ENCODE data around the gene BCAM.
"Not testable (repeated sequence)": the region's sequence is repeated elsewhere in the genome, so short reads cannot be mapped to it uniquely, and the experiment has no call there.

BCAM gene, protein sequence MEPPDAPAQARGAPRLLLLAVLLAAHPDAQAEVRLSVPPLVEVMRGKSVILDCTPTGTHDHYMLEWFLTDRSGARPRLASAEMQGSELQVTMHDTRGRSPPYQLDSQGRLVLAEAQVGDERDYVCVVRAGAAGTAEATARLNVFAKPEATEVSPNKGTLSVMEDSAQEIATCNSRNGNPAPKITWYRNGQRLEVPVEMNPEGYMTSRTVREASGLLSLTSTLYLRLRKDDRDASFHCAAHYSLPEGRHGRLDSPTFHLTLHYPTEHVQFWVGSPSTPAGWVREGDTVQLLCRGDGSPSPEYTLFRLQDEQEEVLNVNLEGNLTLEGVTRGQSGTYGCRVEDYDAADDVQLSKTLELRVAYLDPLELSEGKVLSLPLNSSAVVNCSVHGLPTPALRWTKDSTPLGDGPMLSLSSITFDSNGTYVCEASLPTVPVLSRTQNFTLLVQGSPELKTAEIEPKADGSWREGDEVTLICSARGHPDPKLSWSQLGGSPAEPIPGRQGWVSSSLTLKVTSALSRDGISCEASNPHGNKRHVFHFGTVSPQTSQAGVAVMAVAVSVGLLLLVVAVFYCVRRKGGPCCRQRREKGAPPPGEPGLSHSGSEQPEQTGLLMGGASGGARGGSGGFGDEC

DNA sequence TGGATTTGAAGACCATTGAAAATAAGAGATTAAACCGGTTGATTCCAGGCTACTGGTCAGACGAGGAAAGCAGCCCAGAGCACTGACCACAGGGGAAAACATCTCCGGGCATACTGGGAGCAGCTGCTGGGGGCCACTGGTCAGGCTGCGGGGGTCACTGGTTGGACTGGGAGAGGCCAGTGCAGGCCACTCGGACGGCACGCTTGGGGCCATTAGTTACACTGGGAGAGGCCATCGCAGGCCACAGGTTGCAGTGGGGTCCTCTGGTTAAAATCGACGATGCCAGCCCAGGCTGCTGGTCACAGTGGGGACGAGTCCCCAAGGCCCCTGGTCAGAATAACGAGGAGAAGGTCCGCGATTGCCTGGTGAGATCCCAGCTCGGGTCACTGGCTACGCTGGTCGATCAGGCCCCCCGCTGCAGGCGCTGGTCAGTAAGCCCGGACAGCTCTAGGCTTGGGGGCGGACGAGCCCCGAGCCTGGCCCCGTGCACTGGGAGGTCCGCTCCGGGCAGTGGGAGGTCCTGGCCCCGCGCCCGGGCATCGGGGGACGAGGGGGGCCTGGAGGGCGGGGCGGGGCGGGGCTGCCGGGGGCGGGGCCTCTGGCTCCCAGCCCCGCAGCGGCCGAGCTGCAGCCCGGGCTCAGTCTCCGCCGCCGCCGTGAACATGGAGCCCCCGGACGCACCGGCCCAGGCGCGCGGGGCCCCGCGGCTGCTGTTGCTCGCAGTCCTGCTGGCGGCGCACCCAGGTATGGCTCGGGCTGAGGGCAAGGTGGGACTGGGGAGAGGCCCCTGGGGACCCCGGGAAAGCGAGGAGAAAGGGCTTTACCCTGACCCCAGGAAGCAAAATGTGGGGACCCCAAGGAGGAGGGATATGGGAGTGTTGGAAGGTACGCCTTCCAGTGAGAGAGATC is at the start of gene BCAM:
TSS of gene BCAM (plus strand) at position 641 of the 909 bp plus-strand sequence. CDS start at position 663, 22 bp downstream.
- DNase-seq = no peak

DNA sequence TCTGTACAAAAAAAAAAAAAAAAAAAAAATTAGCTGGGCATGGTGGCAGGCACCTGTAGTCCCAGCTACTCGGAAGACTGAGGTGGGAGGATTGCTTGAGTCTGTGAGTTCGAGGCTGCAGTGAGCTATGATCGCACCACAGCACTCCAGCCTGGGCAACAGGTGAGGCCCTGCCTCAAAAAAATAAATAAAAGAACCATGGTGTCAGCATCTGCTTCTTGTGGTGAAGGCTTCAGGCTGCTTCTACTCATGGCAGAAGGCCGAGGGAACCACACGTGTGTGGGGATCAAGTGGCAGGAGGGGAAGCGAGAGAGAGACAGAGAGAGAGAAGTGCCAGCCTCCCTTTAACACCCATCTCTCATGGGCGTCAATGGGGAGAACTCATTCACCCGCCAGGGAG is 46.9 kb upstream of the BCAM start:
- DNase-seq = no peak

DNA sequence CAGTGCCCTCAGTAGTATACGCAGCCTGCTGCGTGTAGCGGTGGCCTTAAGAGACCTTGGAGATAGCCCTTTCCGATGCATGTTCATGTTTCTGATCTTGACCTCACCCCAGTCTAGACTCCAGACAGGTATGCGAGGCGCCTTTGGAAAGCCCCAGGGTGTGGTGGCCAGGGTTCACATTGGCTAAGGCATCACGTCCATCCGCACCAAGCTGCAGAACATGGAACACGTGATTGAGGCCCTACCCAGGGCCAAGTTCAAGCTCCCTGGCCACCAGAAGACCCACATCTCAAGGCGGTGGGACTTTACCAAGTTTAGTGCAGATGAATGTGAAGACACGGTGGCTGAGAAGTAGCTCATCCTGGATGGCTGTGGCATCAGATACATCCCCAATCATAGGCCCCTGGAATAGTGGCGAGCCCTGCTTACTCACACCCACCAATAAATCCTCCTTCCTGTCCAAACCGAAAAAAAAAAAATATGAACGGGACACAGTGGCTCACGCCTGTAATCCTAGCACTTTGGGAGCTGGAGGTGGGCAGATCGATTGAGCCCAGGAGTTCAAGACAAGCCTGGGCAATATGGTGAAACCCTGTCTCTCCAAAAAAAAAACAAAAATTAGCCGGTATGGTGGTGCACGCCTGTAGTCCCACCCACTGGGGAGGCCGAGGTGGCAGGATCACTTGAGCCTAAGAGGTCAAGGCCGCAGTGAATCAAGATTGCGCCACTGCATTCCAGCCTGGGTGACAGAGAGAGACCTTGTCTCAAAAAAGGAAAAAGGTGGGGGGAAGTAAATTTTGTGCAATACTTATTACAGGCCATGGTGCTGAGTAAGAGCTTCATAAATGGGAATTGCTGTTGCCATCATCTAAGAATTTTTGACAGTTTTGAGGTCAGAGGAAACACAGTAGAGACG is 43.6 kb upstream of the BCAM start:
- no peak for DNase-seq

DNA sequence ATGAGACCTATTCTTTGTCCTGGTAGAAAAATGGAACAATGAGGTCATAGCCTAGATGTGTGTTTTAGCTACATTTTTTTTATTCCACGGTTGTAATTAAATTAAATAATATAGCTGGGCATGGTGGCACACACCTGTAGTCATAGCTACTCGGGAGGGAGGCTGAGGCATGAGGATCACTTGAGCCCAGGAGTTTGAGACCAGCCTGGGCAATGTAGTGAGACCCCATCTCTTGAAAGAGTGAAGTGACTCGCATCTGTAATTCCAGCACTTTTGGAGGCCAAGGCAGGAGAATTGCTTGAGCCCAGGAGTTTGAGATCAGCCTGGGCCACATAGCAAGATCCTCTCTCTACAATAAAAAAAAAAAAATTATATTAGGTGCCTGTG is 43.0 kb upstream of the BCAM start:
- no peak for DNase-seq

DNA sequence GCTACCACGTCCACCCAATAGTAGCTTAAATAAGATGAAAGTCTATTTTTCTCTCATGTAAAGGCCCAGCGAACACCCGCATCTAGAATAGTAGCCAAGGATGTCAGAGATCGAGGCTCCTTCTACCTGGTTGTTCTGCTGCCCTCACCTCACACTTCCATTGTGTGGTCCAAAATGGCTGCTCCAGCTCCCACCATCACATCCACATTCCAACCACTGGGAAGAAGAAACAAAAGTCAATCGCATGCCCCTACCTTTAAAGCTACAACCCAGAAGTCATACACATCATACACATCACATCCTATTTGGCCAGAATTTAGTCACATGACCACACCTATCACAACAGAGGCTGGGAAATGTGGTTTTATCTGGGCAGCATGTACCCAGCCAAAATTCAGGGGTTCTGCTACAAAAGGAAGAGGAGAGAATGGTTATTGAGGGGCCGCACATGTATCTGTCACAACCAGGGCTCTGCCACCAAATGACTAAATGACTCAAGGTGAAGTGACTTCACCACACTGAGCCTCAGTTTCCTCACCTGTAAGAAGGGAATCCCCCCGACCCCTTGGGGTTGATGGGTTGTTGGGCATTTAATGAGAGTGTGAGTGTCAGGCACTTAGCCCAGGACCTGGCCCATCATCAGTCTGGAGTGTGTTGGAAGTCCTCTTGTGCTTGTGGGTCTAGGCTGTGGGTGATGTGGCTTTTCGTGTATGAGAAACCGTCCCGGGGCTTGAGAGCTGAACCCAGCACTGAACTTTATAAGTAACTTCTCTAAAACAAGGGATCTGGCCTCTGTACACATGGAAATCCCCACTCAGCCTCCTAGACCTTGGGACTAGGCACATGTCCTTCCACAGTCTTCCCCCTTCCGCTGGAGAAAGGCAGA is 41.4 kb upstream of the BCAM start:
- no peak for DNase-seq

DNA sequence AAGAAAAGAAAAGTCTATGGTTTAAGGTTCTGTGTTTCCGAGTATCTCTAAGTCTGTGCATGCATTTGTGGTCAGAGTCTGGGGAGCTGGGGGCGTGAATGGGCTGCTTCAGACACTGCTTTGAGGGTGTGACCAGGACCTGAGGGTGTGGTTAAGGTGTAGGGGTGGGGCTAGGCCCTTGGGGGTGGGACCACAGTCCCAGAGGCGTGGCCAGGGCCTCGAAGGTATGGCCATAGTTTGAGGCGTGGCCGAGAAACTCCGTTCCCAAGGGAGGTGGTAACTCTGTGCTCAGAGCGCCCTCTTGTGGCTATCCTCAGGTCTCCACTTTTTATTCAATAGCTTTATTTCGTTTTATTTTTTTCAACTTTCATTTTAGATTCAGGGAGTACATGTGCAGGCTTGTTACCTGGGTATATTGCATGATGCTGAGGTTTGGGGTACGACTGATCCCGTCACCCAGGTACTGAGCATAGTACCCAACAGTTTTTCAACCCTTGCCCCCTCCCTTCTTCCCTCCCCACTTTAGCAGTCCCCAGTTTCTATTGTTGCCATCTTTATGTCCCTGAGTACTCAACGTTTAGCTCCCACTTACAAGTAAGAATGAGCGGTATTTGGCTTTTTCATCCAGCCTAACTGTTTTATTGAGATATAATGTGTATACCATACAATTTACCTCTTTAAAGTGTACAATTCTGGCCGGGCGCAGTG is 38.2 kb upstream of the BCAM start:
- DNase-seq = peak; percentile 87

DNA sequence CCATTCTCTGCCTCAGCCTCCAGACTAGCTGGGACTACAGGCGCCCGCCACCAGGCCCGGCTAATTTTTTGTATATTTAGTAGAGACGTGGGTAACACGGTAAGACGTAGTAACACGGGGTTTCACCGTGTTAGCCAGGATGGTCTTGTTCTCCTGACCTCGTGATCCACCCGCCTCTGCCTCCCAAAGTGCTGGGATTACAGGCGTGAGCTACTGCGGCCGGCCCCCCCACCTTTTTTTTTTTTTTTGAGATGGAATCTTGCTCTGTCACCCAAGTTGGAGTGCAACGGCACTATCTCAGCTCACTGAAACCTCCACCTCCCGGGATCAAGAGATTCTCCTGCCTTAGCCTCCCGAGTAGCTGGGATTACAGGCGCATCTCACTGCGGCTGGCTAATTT is 36.8 kb upstream of the BCAM start:
- not testable (repeated sequence) for DNase-seq

DNA sequence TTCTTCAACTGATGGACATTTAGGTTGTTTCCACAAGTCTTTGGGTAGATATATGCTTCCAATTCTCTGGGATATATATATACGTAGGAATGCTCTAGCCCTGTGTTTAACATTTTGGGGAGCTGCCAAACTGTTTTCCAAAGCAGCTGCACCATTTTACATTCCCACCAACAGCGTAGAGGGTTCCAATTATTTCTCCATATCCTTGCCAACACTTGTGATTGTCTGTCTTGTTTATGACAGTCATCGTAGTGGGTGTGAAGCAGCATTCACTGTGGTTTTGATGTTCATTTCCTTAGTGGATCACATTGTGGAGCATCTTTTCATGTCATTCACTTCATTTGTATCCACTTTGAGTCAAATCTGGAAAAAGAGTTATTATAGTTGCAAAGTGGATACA is 35.9 kb upstream of the BCAM start:
- DNase-seq = no peak

DNA sequence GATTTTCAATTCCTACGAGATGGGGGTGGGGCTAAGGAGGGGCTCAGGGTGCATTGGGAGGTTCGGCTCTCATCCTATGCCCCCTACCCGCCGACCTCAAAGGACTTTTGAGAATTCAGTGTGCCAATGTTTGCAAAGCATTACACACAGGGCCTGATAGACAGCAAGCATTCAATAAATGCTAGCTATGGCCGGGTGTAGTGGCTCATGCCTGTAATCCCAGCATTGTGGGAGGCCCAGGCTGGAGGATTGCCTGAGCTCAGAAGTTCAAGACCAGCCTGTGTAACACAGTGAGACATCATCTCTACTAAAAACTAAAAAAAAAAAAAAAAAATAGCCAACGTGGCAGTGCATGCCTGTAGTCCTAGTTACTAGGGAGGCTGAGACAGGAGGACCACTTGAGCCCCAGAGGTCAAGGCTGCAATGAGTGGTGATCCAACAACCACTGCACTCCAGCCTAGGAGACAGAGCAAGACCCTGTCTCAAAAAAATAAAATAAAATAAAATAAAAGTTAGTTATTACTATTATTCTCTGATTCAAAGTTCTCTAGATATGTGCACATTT is 33.1 kb upstream of the BCAM start:
- DNase-seq = no peak

DNA sequence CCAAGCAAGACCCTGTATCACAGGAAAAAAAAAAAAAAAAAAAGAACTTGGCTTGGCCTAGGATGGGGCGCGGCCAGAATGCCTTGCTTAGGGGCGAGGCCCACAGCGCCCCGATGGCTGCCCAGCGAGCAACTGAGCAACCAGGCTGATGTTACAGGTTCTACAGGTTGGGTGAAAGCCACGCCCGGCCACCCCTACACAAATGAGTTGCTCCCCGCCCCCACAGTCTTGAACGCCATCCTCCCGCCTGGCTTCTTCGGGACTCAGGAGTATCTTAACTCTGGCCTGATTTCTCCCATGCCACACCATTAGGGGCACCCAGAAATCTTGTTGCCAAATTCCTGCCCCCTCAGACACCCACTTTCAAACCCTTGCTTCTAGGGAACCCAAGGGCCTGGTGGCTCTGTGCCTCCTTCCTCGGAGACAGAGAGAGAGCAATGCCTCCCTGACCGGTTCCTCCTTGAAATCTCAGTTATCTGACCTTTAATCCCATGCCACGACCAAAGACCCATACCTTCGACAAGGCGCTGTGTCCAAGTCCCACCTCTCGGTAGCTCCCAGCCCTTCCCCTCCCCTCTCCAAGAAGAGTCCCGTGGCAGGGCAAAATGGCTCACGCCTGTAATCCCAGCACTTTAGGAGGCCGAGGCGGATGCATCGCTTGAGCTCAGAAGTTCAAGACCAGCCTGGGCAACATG is 32.4 kb upstream of the BCAM start:
- no peak for DNase-seq

DNA sequence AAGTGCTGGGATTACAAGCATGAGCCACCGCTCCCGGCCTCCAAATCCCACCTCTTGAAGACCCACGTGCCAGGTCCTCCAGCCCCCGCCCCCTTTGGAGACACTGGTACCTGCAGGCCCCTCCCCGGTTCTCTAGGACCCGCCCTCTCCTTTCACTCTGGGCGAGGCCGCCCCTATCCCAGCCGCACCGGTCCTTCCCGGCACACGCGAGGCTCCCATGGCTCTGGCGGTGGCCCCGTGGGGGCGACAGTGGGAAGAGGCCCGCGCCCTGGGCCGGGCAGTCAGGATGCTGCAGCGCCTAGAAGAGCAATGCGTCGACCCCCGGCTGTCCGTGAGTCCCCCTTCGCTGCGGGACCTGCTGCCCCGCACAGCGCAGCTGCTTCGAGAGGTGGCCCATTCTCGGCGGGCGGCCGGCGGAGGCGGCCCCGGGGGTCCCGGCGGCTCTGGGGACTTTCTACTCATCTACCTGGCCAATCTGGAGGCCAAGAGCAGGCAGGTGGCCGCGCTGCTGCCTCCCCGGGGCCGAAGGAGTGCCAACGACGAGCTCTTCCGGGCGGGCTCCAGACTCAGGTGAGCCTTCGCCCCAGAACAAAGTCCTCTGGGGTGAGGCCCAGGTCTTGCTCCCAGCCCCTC is 31.1 kb upstream of the BCAM start, which contains the start of gene CBLC:
TSS of gene CBLC (plus strand) at position 176 of the 633 bp plus-strand sequence. CDS start at position 218, 42 bp downstream.
- DNase-seq = peak; percentile 57

DNA sequence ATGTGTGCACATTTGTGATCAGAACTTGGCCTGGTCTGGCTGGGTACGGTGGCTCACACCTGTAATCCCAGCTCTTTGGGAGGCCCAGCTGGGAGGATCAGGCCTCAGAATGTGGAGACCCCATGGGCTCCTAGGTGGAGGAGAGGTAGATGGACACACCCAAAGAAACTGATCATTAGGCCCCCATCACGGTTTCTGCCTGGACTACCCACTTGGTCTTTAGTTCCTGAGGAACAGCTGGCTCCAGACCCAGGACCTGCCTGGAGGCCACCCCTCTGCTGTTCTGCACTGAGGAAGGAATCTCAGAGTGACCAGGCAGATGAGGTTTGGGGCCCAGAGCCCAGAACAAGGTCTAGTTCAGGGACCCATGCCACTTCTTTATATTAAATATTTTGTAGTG is 29.8 kb upstream of the BCAM start:
- no peak for DNase-seq

DNA sequence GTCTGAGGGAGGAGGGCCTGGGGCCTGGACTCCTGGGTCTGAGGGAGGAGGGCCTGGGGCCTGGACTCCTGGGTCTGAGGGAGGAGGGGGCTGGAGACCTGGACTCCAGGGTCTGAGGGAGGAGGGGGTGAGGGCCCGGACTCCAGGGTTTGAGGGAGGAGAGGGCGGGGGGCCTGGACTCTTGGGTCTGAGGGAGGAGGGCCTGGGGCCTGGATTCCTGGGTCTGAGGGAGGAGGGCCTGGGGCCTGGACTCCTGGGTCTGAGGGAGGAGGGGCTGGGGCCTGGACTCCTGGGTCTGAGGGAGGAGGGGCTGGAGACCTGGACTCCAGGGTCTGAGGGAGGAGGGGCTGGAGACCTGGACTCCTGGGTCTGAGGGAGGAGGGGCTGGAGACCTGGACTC is 27.2 kb upstream of the BCAM start:
- DNase-seq = not testable (repeated sequence)

DNA sequence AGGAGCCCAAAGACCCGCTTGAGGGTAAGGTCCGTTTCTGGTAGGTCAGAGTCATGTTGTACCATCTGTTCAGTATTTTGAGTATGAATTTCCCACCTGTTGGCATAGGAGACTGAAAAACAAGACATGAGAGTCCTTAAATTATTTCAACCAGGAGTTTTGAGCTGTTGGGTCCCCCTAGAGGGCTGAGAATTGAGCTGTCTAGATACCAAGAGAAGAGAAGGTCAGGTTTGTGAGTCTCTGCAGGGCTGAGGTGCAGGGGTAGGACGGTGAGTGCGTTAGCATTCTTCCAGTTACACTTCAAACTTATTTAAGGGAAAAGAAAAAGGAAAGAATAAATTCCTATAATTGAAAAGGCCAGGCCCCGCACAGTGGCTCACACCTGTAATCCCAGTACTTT is 26.2 kb upstream of the BCAM start:
- no peak for DNase-seq

DNA sequence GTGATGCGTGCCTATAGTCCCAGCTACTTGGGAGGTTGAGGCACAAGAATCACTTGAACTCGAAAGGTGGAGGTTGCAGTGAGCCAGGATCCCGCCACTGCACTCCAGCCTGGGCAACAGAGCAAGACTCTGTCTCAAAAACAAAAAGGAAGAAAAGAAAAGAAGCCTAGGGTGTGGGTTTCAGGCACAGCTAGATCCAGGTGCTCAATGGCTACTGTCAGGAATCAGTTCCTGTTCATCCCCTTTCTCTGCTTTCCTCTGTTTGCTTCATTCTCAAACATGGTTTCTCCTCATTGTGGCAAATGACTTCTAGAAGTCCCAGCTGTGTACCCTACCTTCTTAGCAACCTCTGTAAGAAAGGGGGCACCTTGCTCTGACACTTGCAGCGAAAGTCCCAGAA is 25.4 kb upstream of the BCAM start:
- DNase-seq = no peak

DNA sequence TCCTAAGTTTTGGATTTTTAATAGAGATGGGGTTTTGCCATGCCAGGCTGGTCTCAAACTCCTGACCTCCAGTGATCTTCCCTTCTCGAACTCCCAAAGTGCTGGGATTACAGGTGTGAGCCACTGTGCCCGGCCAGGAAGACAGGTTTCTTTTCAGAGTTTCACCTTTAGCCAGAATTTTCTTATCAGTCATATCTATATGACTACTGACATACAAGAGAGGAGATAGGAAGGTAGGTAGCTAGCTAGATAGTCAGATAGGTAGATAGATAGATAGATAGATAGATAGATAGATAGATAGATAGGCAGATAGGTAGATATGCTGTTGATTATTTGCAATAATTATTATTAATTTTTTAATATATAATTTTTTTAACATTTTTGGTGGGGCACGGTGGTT is 23.6 kb upstream of the BCAM start:
- DNase-seq = no peak

DNA sequence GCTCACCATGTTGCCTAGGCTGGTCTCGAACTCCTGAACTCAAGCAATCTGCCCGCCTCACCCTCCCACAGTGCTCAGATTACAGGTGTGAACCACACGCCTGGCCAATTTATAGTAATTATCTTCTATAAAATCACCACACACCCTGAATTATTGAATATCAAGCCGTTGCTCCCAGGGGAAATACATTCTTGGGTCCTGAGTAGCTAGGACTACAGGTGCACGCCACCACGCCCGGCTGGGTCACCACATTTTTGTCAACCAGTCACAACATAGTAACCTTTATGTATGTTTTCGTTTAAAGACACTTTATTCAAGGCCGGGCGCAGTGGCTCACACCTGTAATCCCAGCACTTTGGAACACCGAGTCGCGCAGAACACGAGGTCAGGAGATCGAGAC is 22.9 kb upstream of the BCAM start:
- no peak for DNase-seq

DNA sequence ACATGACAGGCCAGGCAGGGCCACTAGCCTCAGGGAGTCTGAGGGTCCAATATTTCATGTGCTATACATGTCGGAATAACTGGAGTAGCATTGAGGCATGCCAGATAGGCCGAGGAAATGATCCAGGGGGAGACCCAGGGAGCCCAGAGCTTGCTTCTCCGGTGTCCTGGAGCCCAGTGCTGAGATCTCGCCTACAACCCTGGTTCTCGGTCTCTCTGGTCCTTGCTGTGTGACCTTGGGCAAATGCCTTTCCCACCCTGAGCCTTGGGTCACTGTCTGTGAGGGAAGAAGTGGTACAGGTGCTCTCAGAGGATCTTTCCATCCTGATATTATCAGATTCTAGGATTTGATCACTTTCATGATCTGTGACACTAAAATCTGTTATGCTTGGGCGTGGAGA is 19.9 kb upstream of the BCAM start:
- DNase-seq = no peak

DNA sequence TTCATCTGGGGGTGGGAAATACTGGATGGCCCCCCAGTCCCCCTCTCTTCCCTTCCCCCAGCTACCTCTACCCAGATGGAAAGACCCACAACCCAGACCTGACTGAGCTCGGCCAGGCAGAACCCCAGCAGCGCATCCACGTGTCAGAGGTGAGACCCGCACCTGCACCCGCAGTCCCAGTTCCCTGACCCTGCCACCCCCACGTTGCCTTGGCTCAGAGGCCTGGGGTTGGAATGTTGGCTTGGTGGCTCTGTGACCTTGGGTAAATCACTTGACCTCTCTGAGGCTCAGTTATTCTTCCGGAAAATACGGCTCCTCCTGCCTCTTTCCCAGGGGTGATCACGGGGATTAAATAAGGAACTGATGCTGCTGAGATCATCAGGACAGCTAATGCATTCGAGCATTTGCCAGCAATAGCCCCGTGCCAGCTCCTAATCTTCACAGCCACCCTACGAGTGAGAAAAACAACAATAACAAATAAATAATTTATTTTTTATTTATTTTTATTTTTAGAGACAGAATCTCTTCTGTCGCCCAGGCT is 18.9 kb upstream of the BCAM start:
- DNase-seq = no peak

Data from NCI-H2029 treated with DMSO at 0.1 percent for 48 hours (cell line).